T-helper 9 cell (primary cell): ENCODE measurements around the gene AUH.
"Not testable (repeated sequence)": the region's sequence is repeated elsewhere in the genome, so short reads cannot be mapped to it uniquely, and the experiment has no call there.

ENCODE experiments used
- DNase-seq: peaks from one replicate; pipeline ENCODE4 v3.0.0-alpha.2; 2020
- total RNA-seq, 2 donors: gene quantifications; one replicate each; lab custom pipeline; 2026; lab: John Stamatoyannopoulos, UW

Gene AUH
- 12.8 to 18.0 reads per million in 2 donors for total RNA-seq

GRCh38 chr9:91361291-91362050, at the start of gene AUH:
Gene AUH, minus strand, starts transcription at chr9:91361918. Its CDS starts 29 bp downstream, at chr9:91361889.
- peak; percentile 77 for DNase-seq

GRCh38 chr9:91411096-91411771, 49.5 kb upstream of the AUH start:
- DNase-seq: no peak

DNA sequence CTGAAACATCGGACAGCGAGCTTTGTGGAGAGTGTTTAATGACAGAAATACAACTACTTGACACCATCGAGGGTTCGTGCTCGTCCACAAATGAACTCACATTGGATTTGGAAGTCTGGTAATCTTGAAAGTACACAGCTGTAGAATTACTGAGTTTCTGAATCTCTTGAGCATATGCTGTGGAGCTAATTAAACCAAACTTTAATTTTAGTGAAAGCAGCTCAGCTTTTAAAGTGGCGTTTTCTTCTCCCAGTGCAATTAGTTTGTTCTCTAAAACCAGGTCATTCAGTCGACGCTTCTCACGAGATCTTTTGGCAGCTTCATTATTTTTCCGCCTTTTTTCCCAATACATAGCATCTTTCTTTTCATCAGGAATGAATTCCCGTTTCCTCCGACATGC, 48.4 kb upstream of the AUH start:
- DNase-seq: no peak

- no peak for DNase-seq
Observed at GRCh38 chr9:91408475-91408874, 46.8 kb upstream of the AUH start.

DNA sequence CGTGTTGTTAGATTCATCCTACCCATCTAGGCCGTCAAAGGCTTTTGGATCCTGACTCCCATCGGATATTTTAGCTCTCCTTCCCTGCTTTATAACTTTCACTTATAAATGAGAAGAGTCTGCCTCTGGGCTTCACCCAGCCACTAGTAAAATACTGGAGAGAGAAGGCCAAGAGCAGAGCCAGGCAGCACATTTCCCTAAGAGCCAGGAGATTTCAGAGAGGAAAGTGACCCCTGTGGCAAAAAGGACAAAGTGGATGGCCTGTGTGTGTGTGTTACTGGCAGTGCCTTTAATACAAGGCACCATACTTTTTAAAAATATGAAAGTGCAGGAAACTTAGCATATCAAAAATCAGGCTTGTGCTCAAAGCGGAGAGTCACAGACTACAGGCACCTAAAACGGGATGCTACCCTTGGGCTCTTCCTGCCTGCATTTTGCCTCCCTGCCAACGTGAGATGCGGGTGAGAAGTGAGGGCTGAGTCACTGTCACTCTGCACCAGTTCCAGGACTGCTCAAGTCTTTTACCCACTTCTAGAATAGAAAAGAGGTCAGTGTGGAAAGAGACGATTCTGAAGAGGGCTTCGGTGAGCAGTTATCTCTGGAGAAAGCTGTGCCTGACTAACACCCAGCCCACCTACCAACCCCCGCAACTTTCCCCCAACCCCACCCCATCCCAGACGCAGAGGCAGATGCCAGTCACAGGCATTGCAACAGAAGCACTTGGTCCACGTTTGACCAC, 46.0 kb upstream of the AUH start:
- DNase-seq: no peak

- DNase-seq: no peak
Observed at GRCh38 chr9:91405343-91406077, 43.8 kb upstream of the AUH start.

DNA sequence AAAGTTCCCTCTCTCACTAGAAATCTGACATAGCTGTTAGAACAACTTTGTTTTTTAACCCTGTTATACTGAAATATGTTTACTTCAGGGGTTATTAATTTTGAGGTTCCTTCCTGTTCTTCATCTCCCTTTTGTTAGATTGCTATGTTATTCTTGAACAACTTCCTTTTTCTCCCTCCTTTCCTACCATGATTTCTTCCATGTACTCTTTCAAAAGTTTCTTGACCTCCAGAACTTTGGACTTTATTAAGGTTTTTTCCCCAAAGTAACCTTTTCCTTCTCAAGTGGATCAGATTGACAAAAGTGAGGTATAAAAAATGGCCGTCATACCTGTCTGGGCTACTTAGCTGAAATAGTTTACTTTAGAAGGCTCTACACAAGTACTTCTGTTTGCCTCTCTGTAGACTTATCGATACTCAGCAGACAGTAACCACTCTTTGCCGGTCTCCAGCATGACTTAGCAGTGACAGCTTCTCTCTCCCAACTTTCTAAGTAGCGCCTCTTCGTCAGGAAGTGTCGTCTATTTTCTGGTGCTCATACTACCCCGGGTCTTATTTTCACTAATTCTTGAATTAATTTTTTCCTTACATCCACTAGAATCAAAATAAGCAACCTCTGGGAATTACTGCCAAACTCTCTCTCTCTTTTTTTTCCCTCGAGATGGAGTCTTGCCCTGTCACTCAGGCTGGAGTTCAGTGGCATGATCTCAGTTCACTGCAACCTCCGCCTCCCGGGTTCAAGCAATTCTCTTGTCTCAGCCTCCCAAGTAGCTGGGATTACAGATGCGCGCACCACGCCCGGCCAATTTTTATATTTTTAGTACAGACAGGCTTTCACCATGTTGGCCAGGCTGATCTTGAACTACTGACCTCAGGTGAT, 42.2 kb upstream of the AUH start:
- no peak for DNase-seq

DNA sequence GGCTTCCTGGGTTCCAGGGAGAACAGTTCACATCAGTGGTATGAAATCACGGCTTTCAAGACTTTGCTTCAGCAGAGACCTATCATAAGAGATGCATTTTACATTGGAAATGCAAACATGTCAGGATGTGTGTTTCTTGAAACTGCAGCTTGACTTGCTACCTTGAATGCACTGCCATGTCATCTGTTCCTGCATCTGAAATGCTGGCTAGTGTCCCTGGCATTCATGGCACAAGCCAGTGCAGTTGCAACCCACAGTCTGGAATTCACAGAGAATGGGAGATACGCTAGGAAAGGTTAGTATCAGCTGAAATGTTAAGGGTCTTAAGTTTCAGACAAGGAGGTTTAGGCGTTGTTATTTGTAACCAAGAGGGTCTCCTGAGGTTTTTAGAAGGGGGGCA, 37.2 kb upstream of the AUH start:
- no peak for DNase-seq

GRCh38 chr9:91395553-91396471, 34.1 kb upstream of the AUH start:
- no peak for DNase-seq

DNA sequence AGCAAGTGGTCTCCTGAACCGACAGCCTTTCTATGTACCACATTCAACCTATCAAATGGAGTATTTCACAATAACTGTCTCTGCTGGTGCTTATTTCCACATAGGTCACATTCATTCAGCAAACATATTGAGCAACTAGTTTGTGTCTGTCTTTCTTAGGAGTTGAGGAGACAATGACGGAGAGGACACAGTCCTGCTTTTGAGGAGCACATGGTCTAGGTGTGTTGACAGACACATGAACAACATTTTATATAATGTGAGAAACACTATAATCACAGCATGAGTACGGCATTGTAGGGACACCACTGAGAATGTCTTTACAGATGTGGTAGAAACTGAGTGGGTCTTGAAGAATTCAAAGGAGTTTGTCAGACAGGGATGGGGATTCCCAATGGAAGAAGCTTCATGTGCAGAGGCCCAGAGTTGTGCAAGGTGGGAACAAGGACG, 33.4 kb upstream of the AUH start:
- no peak for DNase-seq

- DNase-seq: no peak
Observed at GRCh38 chr9:91393826-91394225, 32.1 kb upstream of the AUH start.

DNA sequence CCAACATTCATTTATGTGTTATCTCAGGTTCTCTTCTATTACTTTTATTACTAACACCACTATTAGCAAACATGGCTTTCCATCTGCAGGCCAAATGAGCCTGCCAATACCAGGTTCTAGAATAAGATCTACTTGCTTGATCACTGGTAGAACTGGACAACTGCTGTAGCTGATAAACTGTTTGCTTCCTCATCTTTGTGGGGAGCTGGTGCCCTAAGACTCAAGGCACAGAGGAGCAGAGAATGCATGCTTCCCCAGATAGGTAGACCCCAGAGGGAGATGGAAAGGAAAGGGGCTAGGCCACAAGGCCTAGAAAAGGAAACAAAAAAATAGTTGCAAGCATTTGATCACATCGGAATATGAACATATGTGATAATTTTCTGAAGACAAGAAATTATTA, 30.7 kb upstream of the AUH start:
- no peak for DNase-seq

GRCh38 chr9:91391818-91392217, 30.1 kb upstream of the AUH start:
- no peak for DNase-seq

DNA sequence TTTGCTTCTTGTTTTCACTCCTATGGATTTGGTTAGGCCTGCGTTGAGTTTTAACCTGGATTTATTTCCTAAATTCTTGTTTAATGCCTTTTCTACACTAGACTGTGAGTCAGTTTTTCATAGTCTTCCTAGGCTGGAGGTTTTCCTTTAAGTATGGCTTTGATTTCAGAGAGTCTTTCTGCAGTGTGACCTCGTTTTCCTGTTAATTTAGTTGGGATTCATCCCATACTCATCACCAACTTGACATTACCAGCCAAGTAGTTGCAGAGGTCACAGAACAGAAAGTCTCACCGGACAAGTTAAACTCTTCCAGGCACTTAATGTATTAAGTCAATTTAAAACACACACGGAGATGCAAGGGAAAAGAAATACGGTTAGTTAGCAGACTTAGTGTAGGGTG, 29.7 kb upstream of the AUH start:
- DNase-seq: no peak

GRCh38 chr9:91389686-91390085, 28.0 kb upstream of the AUH start:
- not testable (repeated sequence) for DNase-seq

- no peak for DNase-seq
Observed at GRCh38 chr9:91386765-91387164, 25.0 kb upstream of the AUH start.

GRCh38 chr9:91384954-91385353, 23.2 kb upstream of the AUH start:
- DNase-seq: no peak

- DNase-seq: no peak
Observed at GRCh38 chr9:91383577-91383976, 21.9 kb upstream of the AUH start.

DNA sequence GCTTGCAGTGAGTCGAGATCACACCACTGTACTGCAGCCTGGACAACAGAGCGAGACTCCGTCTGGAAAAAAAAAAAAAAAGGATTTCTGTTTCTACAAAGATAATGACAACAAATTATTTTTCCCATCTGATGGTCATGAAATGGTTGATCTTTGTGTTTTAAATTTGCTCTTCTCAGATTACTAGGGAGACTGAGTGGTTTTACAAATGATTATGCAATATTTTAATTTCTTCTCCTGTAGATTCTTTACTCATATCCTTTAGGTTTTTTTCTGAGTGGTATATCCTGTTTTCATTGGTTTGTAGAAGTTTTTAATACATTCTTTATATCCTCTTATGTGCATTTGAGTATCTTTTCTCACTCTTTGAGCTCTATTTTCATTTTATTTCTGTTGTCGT, 20.6 kb upstream of the AUH start:
- no peak for DNase-seq

- DNase-seq: no peak
Observed at GRCh38 chr9:91379426-91379825, 17.7 kb upstream of the AUH start.

DNA sequence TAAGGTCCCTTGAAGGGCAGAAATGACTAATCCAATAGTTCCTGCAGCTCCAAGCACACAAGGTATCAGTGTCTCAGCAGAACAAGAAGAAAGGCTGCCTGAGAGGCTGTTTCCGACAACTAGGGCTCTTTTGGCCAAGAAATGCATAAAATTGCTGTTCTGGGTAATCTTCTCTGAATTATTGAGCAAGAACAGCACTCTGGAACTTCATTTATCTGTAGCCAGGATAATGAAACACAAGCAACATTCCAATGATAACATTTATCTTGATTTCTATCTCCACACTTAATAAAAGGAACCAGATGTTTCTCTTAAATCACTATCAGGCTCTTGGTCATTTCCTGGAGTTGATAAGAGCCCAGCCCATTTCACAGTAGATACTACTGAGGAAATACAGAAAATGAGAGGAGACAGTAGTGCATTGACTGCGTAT, 17.0 kb upstream of the AUH start:
- no peak for DNase-seq
